Neural crest cell (in vitro differentiated cells): ENCODE results near the gene LONP2. TPM values are rescaled to one million over a fixed set of nuclear protein-coding genes. Genes with fewer than 3 reads are reported as not detected.

Experiments
- DNase-seq: peaks from one replicate; pipeline ENCODE4 v3.0.0; 2021; ENCODE audit warnings: low read depth, mixed read lengths, low spot score
- H3K27ac Mint-ChIP-seq: one replicate; pipeline ENCODE4 v1.8.0; 2021; ENCODE audit warnings: mild to moderate bottlenecking, mixed read lengths; ENCODE audit not compliant: unreplicated experiment
- H3K27me3 Mint-ChIP-seq: 2 replicates; pipeline ENCODE4 v1.8.0; 2021; ENCODE audit warnings: low read depth, mild to moderate bottlenecking, mixed read lengths
- H3K36me3 Mint-ChIP-seq: 2 replicates; pipeline ENCODE4 v1.8.0; 2021; ENCODE audit warnings: low read depth, mild to moderate bottlenecking, mixed read lengths
- H3K4me1 Mint-ChIP-seq: 2 replicates; pipeline ENCODE4 v1.8.0; 2021; ENCODE audit warnings: mixed read lengths
- H3K4me3 Mint-ChIP-seq: one replicate; pipeline ENCODE4 v1.8.0; 2021; ENCODE audit warnings: mild to moderate bottlenecking, mixed read lengths
- H3K9me3 Mint-ChIP-seq: 2 replicates; pipeline ENCODE4 v1.8.0; 2021; ENCODE audit warnings: mixed read lengths
- CTCF ChIP-seq: fragments of 200-600 bp; sonication (generic); conservative IDR thresholded peaks from 2 replicates; pipeline ENCODE4 v1.5.0; 2021; ENCODE audit warnings: antibody characterized with exemption, mild to moderate bottlenecking
- total RNA-seq: library from RNA; stranded (reverse); gene quantifications from 2 replicates; pipeline ENCODE4 v1.2.1, GENCODE V29; 2021

The LONP2 gene
- total RNA-seq, 1 donor from 2014 or later: 42.4 TPM

DNA sequence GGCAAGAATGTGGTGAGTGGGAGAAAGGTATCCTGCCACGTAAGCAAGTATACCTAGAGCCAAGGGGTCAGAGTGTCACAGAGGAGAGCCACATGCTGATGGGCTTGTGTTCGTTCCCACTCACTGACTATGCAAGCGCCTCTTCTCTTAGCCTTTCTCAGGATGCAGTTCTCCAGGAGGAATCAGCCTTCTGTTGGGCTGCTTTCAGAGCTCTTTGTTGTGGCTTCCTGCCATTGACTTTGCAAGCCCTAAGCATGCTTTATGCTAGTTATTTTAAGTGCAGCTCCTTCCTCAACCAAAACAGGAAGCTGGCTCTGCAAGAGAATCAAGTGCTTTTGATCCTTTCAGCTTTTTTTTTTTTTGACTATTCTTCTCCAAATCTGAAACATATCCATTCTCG is 74.5 kb downstream of the LONP2 start:
- Mint-ChIP-seq H3K4me3 (no peak overlapping the region), H3K4me1 (peaks cover 11% of the 10 kb centered on the region), H3K9me3 (peaks cover 4% of the 10 kb centered on the region), H3K27ac (peak overlapping the region; percentile 43), H3K27me3 (no peaks in the 10 kb centered on the region), H3K36me3 (peaks cover 26% of the 10 kb centered on the region)
- DNase-seq: no peak
- no peak for TF ChIP-seq CTCF

DNA sequence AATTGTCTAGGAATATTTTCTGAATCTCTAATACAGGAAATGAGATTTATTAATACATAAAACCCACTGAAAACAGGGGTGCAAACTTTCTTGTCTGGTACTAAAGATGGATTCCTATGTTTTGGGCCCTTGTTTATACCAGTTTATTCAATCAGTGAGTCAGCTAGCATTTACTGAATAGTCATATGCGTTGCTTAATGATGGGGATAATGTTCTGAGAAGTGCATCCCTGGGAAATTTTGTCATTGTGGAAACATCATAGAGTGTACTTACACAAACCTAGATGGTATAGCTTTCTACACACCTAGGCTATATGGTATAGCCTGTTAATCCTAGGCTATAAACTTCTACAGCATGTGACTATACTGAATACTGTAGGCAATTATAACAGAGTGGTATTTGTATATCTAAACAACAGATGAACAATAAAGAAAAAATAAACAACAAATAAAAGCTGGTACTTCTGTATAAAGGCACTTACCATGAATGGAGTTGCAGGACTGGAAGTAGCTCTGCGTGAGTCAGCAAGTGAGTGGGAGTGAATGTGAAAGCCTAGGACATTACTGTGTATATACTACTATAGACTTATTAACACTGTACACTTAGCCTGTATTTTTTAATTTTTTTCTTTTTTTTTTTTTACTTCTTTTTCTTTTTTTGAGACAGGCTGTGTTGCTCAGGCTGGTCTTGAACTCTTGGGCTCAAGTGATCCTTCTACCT is 77.4 kb downstream of the LONP2 start:
- Mint-ChIP-seq H3K27ac (no peak overlapping the region), H3K4me1 (peaks cover 11% of the 10 kb centered on the region), H3K4me3 (no peak overlapping the region), H3K27me3 (no peaks in the 10 kb centered on the region), H3K36me3 (peaks cover 8% of the 10 kb centered on the region), H3K9me3 (no peaks in the 10 kb centered on the region)
- no peak for TF ChIP-seq CTCF
- DNase-seq: no peak

GRCh38 chr16:48323783-48324775 is 80.0 kb downstream of the LONP2 start:
- Mint-ChIP-seq H3K4me3 (no peak overlapping the region), H3K27ac (no peak overlapping the region), H3K9me3 (no peaks in the 10 kb centered on the region), H3K27me3 (no peaks in the 10 kb centered on the region), H3K4me1 (peaks cover 2% of the 10 kb centered on the region), H3K36me3 (no peaks in the 10 kb centered on the region)
- no peak for TF ChIP-seq CTCF
- no peak for DNase-seq

GRCh38 chr16:48326915-48327314 is 82.8 kb downstream of the LONP2 start:
- TF ChIP-seq CTCF: no peak
- peaks cover 4% of the 10 kb centered on the region for H3K36me3 Mint-ChIP-seq
- no peak for DNase-seq

GRCh38 chr16:48329138-48329537 is 85.0 kb downstream of the LONP2 start:
- no peaks in the 10 kb centered on the region for H3K9me3 Mint-ChIP-seq
- H3K4me1 Mint-ChIP-seq: peaks cover 3% of the 10 kb centered on the region
- no peaks in the 10 kb centered on the region for H3K27me3 Mint-ChIP-seq
- TF ChIP-seq CTCF: no peak
- no peak overlapping the region for H3K4me3 Mint-ChIP-seq
- peaks cover 4% of the 10 kb centered on the region for H3K36me3 Mint-ChIP-seq
- DNase-seq: no peak
- no peak overlapping the region for H3K27ac Mint-ChIP-seq

More at GRCh38 chr16:48326915-48327314, 82.8 kb downstream of the LONP2 start:
- no peak overlapping the region for H3K27ac Mint-ChIP-seq
- no peak overlapping the region for H3K4me3 Mint-ChIP-seq
- peaks cover 3% of the 10 kb centered on the region for H3K4me1 Mint-ChIP-seq
- no peaks in the 10 kb centered on the region for H3K27me3 Mint-ChIP-seq
- no peaks in the 10 kb centered on the region for H3K9me3 Mint-ChIP-seq
